PC-9 (cell line): Measurements from ENCODE around the gene AP4B1. TPM values are rescaled to one million over a fixed set of nuclear protein-coding genes. Genes with fewer than 3 reads are reported as not detected.
"Not testable (repeated sequence)": the region's sequence is repeated elsewhere in the genome, so short reads cannot be mapped to it uniquely, and the experiment has no call there.

Experiments used
- BruUV-seq: library from RNA; stranded (reverse); fragments of 400-500 nt; replicated peaks from 2 replicates; lab custom pipeline; 2021; lab: Mats Ljungman, UMichigan
- CTCF ChIA-PET: fragments of 300-600 bp; sonication (Branson Sonifier 250); formaldehyde crosslinking; loops from one replicate; lab custom pipeline; 2022; ENCODE audit warnings: antibody characterized with exemption; lab: Charles Lee
- POLR2A ChIA-PET: fragments of 300-600 bp; sonication (Branson Sonifier 250); formaldehyde crosslinking; loops from one replicate; lab custom pipeline; 2022; ENCODE audit warnings: antibody characterized with exemption; ENCODE audit not compliant: unreplicated experiment; lab: Charles Lee
- DNase-seq, 2 experiments: peaks; one replicate each; pipeline versions ENCODE4 v3.0.0 to v3.0.0-alpha.2; 2015 to 2022; ENCODE audit warnings: mixed read lengths in 1 of 2
- H2AFZ ChIP-seq: fragments of 200-600 bp; sonication (generic); 2 replicates; pipeline ENCODE4 v1.8.1; 2017; ENCODE audit warnings: antibody characterized with exemption
- H3F3A ChIP-seq: fragments of 200-600 bp; sonication (generic); 2 replicates; pipeline ENCODE4 v1.8.1; 2017; ENCODE audit warnings: antibody characterized with exemption, mild to moderate bottlenecking, low read depth; ENCODE audit not compliant: insufficient read depth
- H3K27ac ChIP-seq: fragments of 200-600 bp; sonication (generic); 2 replicates; pipeline ENCODE4 v1.6.1; 2016; ENCODE audit warnings: mixed run types
- H3K27me3 ChIP-seq: fragments of 200-600 bp; sonication (generic); 2 replicates; pipeline ENCODE4 v1.6.1; 2016; ENCODE audit warnings: low read depth, mixed run types; ENCODE audit not compliant: insufficient read depth
- H3K36me3 ChIP-seq: fragments of 200-600 bp; sonication (generic); 2 replicates; pipeline ENCODE4 v1.6.1; 2016; ENCODE audit warnings: low read depth, mixed run types
- H3K4me1 ChIP-seq: fragments of 200-600 bp; sonication (generic); replicated peaks from 2 replicates; pipeline ENCODE4 v1.6.1; 2016; ENCODE audit warnings: mixed run types; ENCODE audit not compliant: insufficient read depth
- H3K4me2 ChIP-seq: fragments of 200-600 bp; sonication (generic); 2 replicates; pipeline ENCODE4 v1.6.1; 2017; ENCODE audit warnings: mixed run types
- H3K4me3 ChIP-seq: fragments of 200-600 bp; sonication (generic); 2 replicates; pipeline ENCODE4 v1.6.1; 2016; ENCODE audit warnings: mixed run types
- H3K79me2 ChIP-seq: fragments of 200-600 bp; sonication (generic); 2 replicates; pipeline ENCODE4 v1.6.1; 2017; ENCODE audit warnings: low read depth, mixed run types
- H3K9me2 ChIP-seq: fragments of 200-600 bp; sonication (generic); 2 replicates; pipeline ENCODE4 v1.8.1; 2017; ENCODE audit warnings: mild to moderate bottlenecking; ENCODE audit not compliant: insufficient read depth
- H3K9me3 ChIP-seq: fragments of 200-600 bp; sonication (generic); 2 replicates; pipeline ENCODE4 v1.8.1; 2016; ENCODE audit warnings: low read depth; ENCODE audit not compliant: insufficient read depth
- H4K20me1 ChIP-seq: fragments of 200-600 bp; sonication (generic); 2 replicates; pipeline ENCODE4 v1.8.1; 2017; ENCODE audit not compliant: insufficient read depth
- CTCF ChIP-seq: fragments of 200-600 bp; sonication (generic); conservative IDR thresholded peaks from 2 replicates; pipeline ENCODE4 v1.6.1; 2017; ENCODE audit warnings: mixed run types, antibody characterized with exemption, mild to moderate bottlenecking, moderate library complexity
- EZH2 ChIP-seq: fragments of 200-600 bp; sonication (generic); IDR thresholded peaks from 2 replicates; pipeline ENCODE4 v1.8.0; 2017; ENCODE audit warnings: antibody characterized with exemption, low read depth
- intact Hi-C: fragments of 100-400 bp; cut with micrococcal nuclease; formaldehyde crosslinking; loops from one replicate; pipeline ENCODE4 v1.10.0; 2022; ENCODE audit not compliant: unreplicated experiment
- total RNA-seq: library from RNA; stranded (reverse); gene quantifications from 2 replicates; pipeline ENCODE4 v1.2.3, GENCODE V29; 2021

The AP4B1 gene
- total RNA-seq, 1 experiment from 2014 or later, result 11.7 TPM

DNA sequence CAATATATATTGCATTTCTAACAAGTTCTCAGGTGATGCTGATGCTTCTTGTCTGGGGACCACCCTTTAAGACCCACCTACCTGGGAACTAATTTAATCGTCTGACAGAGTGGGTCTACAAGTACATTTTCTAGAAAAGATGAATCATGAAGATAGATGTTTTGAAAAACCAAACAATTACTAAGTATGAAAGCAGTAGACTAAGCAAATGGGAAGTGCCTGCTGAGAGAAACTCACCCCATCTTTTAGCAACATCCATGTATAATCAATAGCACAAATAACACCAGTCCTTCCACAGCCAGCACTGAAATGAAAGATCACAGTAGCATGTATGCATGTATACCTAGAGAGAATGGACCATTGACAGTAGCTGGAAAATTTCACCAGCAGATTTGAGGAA is 50.4 kb downstream of the AP4B1 start:
- TF ChIP-seq CTCF, result no peak
- TF ChIP-seq EZH2, result no peak
- Histone ChIP-seq H4K20me1 (no peaks in the 10 kb centered on the region), H3K9me3 (no peaks in the 10 kb centered on the region), H3K9me2 (no peaks in the 10 kb centered on the region), H3K27me3 (no peaks in the 10 kb centered on the region), H3K4me3 (no peak overlapping the region), H3K36me3 (no peaks in the 10 kb centered on the region), H2AFZ (no peak overlapping the region), H3F3A (no peaks in the 10 kb centered on the region), H3K4me2 (no peak overlapping the region), H3K27ac (no peak overlapping the region), H3K79me2 (no peaks in the 10 kb centered on the region), H3K4me1 (no peaks in the 10 kb centered on the region)
- ChIA-PET CTCF (no interaction called here), POLR2A (no interaction called here)
- no peak for DNase-seq
- intact Hi-C loops, result no loop called here
- no TSS peak for BruUV-seq

GRCh38 chr1:113852694-113853093 is 51.9 kb downstream of the AP4B1 start:
- intact Hi-C loops, H3K27me3 ChIP-seq, H3K4me1 ChIP-seq, H3K9me2 ChIP-seq, H3K4me2 ChIP-seq, H3K27ac ChIP-seq, H3K4me3 ChIP-seq, H2AFZ ChIP-seq, H4K20me1 ChIP-seq, H3K36me3 ChIP-seq, H3F3A ChIP-seq, CTCF ChIA-PET, BruUV-seq, DNase-seq, POLR2A ChIA-PET, H3K9me3 ChIP-seq, H3K79me2 ChIP-seq: not testable (repeated sequence)

GRCh38 chr1:113850127-113850796 is 54.3 kb downstream of the AP4B1 start:
- CTCF ChIA-PET, result no interaction called here
- H3K27ac ChIP-seq, result no peak overlapping the region

More at GRCh38 chr1:113850127-113850796, 54.3 kb downstream of the AP4B1 start:
- H3K9me2 ChIP-seq, result no peaks in the 10 kb centered on the region
- H3K9me3 ChIP-seq, result peaks cover 5% of the 10 kb centered on the region; the same call in 1 of the 2 replicates
- intact Hi-C loops, result no loop called here
- POLR2A ChIA-PET, result interaction anchor here (0.7 kb wide), 1 partner anchor 9 kb away, joined by 6 read pairs; no protein-coding TSS in a partner anchor
- BruUV-seq, result no TSS peak
- H3K4me3 ChIP-seq, result no peak overlapping the region
- no peak overlapping the region for H3K4me2 ChIP-seq
- no peaks in the 10 kb centered on the region for H3K27me3 ChIP-seq
- H2AFZ ChIP-seq, result no peak overlapping the region
- H3K36me3 ChIP-seq, result no peaks in the 10 kb centered on the region
- H3F3A ChIP-seq, result no peaks in the 10 kb centered on the region
- no peaks in the 10 kb centered on the region for H3K79me2 ChIP-seq
- H4K20me1 ChIP-seq, result no peaks in the 10 kb centered on the region
- no peak for DNase-seq
- no peaks in the 10 kb centered on the region for H3K4me1 ChIP-seq
- no peak for TF ChIP-seq EZH2
- TF ChIP-seq CTCF, result no peak
